ENCODE measurements around the gene EPB41L1.

EPB41L1 gene

GRCh38 chr20:36154700-36155628 is at the start of gene EPB41L1:
EPB41L1 (plus strand) TSS chr20:36154740; CDS start chr20:36173778, 19,038 bp downstream.
- peak; percentile 42 for DNase-seq (ENCODE audit: low spot score)
- in situ Hi-C loops (cut with MboI; ENCODE audit: low sequenced_read_pairs, unreplicated experiment) = no loop called here
- TF ChIP-seq CTCF (IDR thresholded peaks at IDR 0.05; ENCODE audit: borderline replicate concordance, control extremely low read depth, extremely low read depth, insufficient read depth, missing control alignments) = no peak

- in situ Hi-C loops (cut with MboI; ENCODE audit: low sequenced_read_pairs, unreplicated experiment) = no loop called here
- DNase-seq (ENCODE audit: low spot score) = no peak
- no peak for TF ChIP-seq CTCF (IDR thresholded peaks at IDR 0.05; ENCODE audit: borderline replicate concordance, control extremely low read depth, extremely low read depth, insufficient read depth, missing control alignments)
These were observed 49.7 kb upstream of the EPB41L1 start for GRCh38 chr20:36104856-36105255.

GRCh38 chr20:36105711-36106226 is 48.8 kb upstream of the EPB41L1 start:
- no peak for DNase-seq (ENCODE audit: low spot score)
- TF ChIP-seq CTCF (IDR thresholded peaks at IDR 0.05; ENCODE audit: borderline replicate concordance, control extremely low read depth, extremely low read depth, insufficient read depth, missing control alignments) = no peak
- in situ Hi-C loops (cut with MboI; ENCODE audit: low sequenced_read_pairs, unreplicated experiment) = no loop called here

- DNase-seq (ENCODE audit: low spot score) = no peak
- in situ Hi-C loops (cut with MboI; ENCODE audit: low sequenced_read_pairs, unreplicated experiment) = no loop called here
- no peak for TF ChIP-seq CTCF (IDR thresholded peaks at IDR 0.05; ENCODE audit: borderline replicate concordance, control extremely low read depth, extremely low read depth, insufficient read depth, missing control alignments)
These were observed 47.9 kb upstream of the EPB41L1 start for GRCh38 chr20:36106606-36107005.

- no peak for TF ChIP-seq CTCF (IDR thresholded peaks at IDR 0.05; ENCODE audit: borderline replicate concordance, control extremely low read depth, extremely low read depth, insufficient read depth, missing control alignments)
- no peak for DNase-seq (ENCODE audit: low spot score)
- in situ Hi-C loops (cut with MboI; ENCODE audit: low sequenced_read_pairs, unreplicated experiment) = no loop called here
These were observed 46.7 kb upstream of the EPB41L1 start for GRCh38 chr20:36107881-36108280.

GRCh38 chr20:36109251-36109947 is 45.1 kb upstream of the EPB41L1 start:
- DNase-seq (ENCODE audit: low spot score) = no peak
- no peak for TF ChIP-seq CTCF (IDR thresholded peaks at IDR 0.05; ENCODE audit: borderline replicate concordance, control extremely low read depth, extremely low read depth, insufficient read depth, missing control alignments)

More at GRCh38 chr20:36109251-36109947, 45.1 kb upstream of the EPB41L1 start:
- in situ Hi-C loops (cut with MboI; ENCODE audit: low sequenced_read_pairs, unreplicated experiment) = no loop called here
